Mucosa of stomach (tissue), 1 donor: Measurements from ENCODE around the gene RABGAP1L.
"Not testable (repeated sequence)": the region's sequence is repeated elsewhere in the genome, so short reads cannot be mapped to it uniquely, and the experiment has no call there.

Experiments used
- H3K27me3 ChIP-seq: one replicate; pipeline ENCODE4 v1.7.0; 2013; ENCODE audit warnings: mild to moderate bottlenecking, low read length; ENCODE audit not compliant: control insufficient read depth, insufficient read depth
- H3K36me3 ChIP-seq: one replicate; pipeline ENCODE4 v1.7.0; 2013; ENCODE audit warnings: low read length; ENCODE audit not compliant: control insufficient read depth, insufficient read depth
- H3K4me1 ChIP-seq: one replicate; pipeline ENCODE4 v1.7.0; 2013; ENCODE audit warnings: mild to moderate bottlenecking, low read length; ENCODE audit not compliant: control insufficient read depth, insufficient read depth
- H3K4me3 ChIP-seq: one replicate; pipeline ENCODE4 v1.7.0; 2013; ENCODE audit warnings: low read length
- H3K9ac ChIP-seq: one replicate; pipeline ENCODE4 v1.7.0; 2013; ENCODE audit warnings: mild to moderate bottlenecking, low read length, moderate library complexity
- H3K9me3 ChIP-seq: one replicate; pipeline ENCODE4 v1.7.0; 2013; ENCODE audit warnings: mild to moderate bottlenecking, low read length, moderate library complexity; ENCODE audit not compliant: control insufficient read depth
- donor health status: Pancreatic carcinoma.

The RABGAP1L gene

DNA sequence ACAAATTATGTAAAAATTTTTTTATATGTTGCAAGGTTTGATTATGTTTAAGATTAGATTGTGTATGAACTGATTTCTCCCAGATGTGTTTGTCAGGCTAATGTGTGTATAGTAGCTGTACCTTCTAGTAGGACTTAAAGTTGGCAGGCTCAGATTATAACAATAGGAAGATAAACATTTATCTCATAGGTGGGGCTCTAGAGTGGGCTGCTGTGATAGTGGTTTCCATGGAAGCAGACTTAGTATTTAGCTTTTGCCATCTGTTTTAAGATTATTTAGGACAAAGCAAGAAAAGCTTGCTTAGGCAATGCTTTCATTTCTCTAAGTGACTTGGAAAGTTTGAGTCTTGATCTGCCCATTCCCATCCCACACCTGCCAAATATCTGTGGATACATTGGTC lies 652.7 kb downstream of the RABGAP1L start:
- H3K36me3 ChIP-seq, result no peaks in the 10 kb centered on the region
- peaks cover 11% of the 10 kb centered on the region for H3K4me1 ChIP-seq
- H3K4me3 ChIP-seq, result no peak overlapping the region
- H3K9ac ChIP-seq, result no peak overlapping the region
- H3K9me3 ChIP-seq, result no peaks in the 10 kb centered on the region
- H3K27me3 ChIP-seq, result no peaks in the 10 kb centered on the region

DNA sequence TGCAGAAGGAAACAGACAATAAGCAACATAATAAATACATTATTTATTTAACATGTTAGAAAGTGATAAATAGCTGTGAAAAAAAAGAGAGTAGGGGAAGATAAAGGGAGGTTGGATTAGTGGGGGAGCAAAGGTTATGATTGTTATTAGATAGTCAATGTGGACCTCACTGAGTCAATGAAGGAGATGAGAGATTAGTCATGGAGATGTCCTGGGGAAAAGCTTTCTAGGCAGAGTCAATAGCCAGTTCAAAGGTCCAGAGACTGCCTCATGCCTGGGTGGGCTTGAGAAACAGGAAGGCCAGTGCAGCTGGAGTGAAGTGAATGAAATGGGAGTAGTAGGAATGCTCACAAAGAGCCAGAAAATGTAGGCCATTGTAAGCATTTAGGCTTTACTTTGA lies 653.3 kb downstream of the RABGAP1L start:
- Histone ChIP-seq H3K36me3 (no peaks in the 10 kb centered on the region), H3K4me3 (no peak overlapping the region), H3K9ac (no peak overlapping the region), H3K9me3 (no peaks in the 10 kb centered on the region), H3K4me1 (peaks cover 11% of the 10 kb centered on the region), H3K27me3 (no peaks in the 10 kb centered on the region)

DNA sequence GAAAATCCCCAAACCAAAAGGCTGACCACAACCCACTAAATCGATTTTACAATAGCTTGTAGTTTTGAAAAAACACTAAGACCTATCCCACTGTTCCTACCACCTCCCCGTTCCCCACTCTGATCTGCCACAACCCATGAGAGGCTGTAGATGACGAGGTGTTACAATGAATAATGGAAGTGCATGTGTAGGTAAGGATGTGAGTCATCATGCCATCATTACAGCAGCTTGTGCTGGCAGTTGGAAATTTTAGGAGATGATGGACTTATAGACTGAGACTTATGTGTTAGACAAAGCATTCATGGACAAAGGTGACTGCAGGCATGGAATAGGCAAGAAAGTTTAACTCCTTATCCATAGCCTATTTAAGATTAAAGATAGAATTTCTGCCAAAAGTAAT lies 655.7 kb downstream of the RABGAP1L start:
- no peak overlapping the region for H3K4me3 ChIP-seq
- H3K27me3 ChIP-seq, result no peaks in the 10 kb centered on the region
- no peaks in the 10 kb centered on the region for H3K36me3 ChIP-seq
- no peaks in the 10 kb centered on the region for H3K9me3 ChIP-seq
- H3K4me1 ChIP-seq, result peaks cover 11% of the 10 kb centered on the region
- no peak overlapping the region for H3K9ac ChIP-seq

DNA sequence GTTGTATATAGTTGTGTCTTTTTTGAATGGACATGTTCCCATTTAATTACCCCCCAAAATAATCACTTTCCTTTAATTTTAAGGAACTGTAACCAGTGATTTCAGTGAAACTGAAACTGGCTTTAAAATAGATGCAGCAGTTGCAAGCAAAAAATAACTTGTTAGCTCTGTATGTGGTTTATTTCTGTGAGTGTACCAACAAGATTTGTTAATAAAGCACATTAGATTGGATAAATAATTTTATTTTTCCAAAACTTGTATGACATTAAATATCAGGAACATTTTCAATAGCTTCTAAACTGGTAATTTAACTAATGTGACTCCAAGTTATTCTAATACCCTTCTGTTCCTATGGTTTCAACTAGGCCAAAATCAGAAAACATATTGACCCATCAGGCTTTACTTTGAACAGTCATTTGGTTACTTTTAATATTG lies 656.2 kb downstream of the RABGAP1L start:
- Histone ChIP-seq H3K27me3 (no peaks in the 10 kb centered on the region), H3K4me1 (peaks cover 11% of the 10 kb centered on the region), H3K9ac (no peak overlapping the region), H3K9me3 (no peaks in the 10 kb centered on the region), H3K36me3 (no peaks in the 10 kb centered on the region), H3K4me3 (no peak overlapping the region)

DNA sequence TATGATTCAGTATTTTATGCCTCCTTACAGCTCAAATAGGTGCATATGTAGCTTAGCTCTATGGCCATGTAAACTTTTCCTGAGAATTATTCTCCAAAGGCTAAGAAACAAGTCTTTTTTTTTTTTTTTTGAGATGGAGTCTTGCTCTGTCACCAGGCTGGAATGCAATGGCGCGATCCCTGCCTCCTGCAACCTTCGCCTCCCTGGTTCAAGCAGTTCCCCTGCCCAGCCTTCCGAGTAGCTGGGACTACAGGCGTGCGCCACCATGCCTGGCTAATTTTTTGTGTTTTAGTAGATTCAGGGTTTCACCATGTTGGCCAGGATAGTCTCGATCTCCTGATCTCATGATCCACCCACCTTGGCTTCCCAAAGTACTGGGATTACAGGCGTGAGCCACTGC lies 657.3 kb downstream of the RABGAP1L start:
- not testable (repeated sequence) for H3K9ac ChIP-seq, H3K4me3 ChIP-seq, H3K9me3 ChIP-seq, H3K36me3 ChIP-seq, H3K27me3 ChIP-seq
- peaks cover 11% of the 10 kb centered on the region for H3K4me1 ChIP-seq

DNA sequence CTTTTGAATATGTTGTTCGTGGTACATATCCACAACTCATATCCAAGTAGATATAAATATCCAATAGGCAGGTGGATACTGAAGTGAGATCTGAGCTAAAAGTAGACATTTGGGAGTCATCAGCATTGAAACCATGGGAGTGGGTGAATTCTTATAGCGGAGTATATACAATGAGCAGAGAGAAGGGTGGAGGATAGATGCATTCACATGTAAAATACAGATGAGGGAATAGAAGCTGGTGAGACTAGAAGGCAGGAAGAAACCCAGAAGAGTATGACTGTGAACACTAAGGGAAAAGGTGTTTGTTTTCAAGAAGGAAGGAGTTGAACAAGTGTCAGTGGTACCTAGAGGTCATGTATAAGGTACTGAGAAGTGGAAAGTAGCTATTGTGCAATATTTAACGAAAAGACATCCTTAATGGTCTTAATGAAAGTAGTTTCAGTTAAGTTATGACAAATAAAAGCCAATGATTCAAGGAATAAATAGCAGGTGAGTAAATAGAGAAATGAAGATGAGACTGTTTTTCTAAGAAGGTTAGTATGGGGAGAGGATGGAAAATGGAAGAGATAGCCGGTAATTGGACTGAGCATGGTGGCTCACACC lies 658.8 kb downstream of the RABGAP1L start:
- Histone ChIP-seq H3K4me1 (no peaks in the 10 kb centered on the region), H3K27me3 (no peaks in the 10 kb centered on the region), H3K9me3 (no peaks in the 10 kb centered on the region), H3K4me3 (no peak overlapping the region), H3K9ac (no peak overlapping the region), H3K36me3 (no peaks in the 10 kb centered on the region)

DNA sequence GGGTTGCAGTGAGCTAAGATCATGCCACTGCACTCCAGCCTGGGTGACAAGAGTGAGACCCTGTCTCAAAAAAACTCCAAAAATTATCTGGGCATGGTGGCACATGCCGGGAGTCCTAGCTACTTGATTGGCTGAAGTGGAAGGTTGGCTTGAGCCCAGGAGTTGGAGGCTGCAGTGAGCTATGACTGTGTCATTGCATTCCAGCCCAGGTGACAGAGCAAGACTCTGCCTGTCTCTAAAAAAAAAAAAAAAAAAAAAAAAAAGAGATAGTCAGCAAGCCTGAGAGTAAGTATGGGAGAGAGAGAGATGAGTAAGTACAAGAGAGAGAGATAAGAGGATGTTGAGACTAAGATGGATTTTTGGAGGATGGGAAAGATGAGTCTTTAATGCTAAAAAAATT lies 659.6 kb downstream of the RABGAP1L start:
- no peaks in the 10 kb centered on the region for H3K36me3 ChIP-seq
- H3K9me3 ChIP-seq, result no peaks in the 10 kb centered on the region
- no peaks in the 10 kb centered on the region for H3K4me1 ChIP-seq
- no peak overlapping the region for H3K4me3 ChIP-seq
- no peaks in the 10 kb centered on the region for H3K27me3 ChIP-seq
- H3K9ac ChIP-seq, result no peak overlapping the region

DNA sequence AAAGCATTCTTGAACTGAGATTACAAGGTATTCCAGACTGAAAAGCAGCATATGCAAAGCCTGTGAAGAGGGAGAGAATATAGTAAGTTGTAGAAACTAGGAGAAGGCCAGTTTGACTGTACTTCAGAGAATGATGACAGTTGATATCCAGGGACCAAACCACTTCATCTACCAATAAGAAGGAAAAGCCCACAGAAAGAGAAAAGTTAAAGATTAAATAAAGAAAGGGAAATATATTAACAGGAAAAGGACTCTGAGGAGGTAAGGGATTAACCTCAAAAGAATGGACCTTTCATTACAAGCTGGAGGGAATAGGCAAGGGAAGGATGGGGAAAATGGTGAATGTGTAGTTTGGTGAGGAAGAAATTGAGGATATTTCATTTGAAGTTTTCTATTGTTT lies 660.3 kb downstream of the RABGAP1L start:
- no peaks in the 10 kb centered on the region for H3K27me3 ChIP-seq
- H3K36me3 ChIP-seq, result no peaks in the 10 kb centered on the region
- no peak overlapping the region for H3K9ac ChIP-seq
- no peaks in the 10 kb centered on the region for H3K4me1 ChIP-seq
- no peaks in the 10 kb centered on the region for H3K9me3 ChIP-seq
- no peak overlapping the region for H3K4me3 ChIP-seq

DNA sequence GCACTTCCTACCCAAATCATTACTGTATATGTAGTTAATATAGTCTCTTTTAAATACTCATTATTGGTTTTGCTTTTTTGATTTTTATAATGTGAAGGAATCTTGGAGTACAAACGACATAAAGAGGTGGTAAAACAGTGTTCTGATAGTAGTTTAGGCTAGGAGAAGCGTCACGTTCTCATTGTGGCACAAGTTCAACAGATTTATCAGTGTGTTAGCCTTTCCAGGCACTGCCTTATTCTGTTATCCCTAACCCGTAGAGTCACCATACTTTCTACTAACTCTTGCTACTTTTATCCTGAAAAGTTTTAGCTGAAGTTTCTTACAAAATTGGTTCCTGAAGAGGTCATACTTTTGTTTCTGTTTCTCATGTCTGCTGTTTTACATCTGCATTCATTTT lies 665.8 kb downstream of the RABGAP1L start:
- Histone ChIP-seq H3K36me3 (no peaks in the 10 kb centered on the region), H3K4me3 (no peak overlapping the region), H3K9ac (no peak overlapping the region), H3K4me1 (no peaks in the 10 kb centered on the region), H3K9me3 (no peaks in the 10 kb centered on the region), H3K27me3 (no peaks in the 10 kb centered on the region)

DNA sequence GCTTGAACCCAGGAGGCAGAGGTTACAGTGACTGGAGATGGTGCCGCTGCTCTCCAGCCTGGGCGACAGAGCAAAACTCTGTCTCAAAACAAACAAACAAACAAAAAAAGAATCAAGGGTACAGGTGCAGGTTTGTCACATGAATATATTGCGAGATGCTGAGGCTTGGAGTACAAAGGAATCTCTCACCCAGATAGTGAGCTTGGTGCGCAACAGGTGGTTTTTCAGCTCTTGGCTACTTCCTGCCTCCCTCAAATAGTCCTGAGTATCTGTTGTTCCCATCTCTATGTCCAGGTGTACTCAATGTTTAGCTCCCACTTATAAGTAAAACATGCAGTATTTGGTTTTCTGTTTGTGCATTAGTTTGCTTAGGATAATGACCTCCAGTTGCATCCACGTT lies 666.5 kb downstream of the RABGAP1L start:
- Histone ChIP-seq H3K36me3 (no peaks in the 10 kb centered on the region), H3K4me1 (no peaks in the 10 kb centered on the region), H3K27me3 (no peaks in the 10 kb centered on the region), H3K9ac (no peak overlapping the region), H3K9me3 (no peaks in the 10 kb centered on the region), H3K4me3 (no peak overlapping the region)

DNA sequence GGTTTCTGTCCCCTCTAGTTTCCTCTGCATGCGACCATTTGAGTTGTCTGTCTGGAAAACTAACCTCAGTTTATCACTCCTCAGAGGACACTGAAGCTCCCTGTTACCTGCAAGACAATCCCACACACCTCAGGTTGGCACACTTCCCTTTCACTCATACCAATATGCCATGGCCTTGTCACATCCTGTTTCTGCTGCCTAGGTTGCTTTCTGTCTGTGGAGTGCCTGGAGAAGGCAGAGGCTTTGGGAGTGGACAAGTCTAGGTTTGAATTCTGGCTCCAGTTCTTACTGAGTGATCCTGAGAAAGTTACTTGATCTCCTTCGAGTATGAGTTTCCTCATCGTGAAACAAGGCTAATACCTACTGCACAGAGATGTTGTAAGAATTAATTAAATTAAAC lies 668.9 kb downstream of the RABGAP1L start:
- no peaks in the 10 kb centered on the region for H3K9me3 ChIP-seq
- no peak overlapping the region for H3K9ac ChIP-seq
- H3K4me3 ChIP-seq, result no peak overlapping the region
- no peaks in the 10 kb centered on the region for H3K27me3 ChIP-seq
- H3K4me1 ChIP-seq, result no peaks in the 10 kb centered on the region
- no peaks in the 10 kb centered on the region for H3K36me3 ChIP-seq

DNA sequence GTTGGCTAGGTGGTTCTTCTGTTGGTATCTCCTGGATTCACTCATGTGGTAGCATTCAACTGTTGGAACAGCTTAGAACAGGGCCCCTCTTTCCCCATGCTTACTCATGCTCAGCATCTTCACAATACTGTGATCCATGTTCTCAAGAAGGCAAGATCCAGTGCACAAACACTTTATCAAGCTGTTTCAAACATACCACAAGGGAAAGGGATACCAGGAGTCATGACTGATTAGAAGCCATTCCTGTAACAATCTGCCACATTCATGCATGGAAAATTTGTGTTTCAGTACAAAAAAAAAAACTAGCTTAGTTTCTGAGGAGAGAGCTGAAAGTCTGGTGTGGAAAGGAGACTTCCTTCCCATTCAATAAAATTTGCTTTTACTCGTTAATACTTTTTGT lies 670.7 kb downstream of the RABGAP1L start:
- Histone ChIP-seq H3K4me3 (no peak overlapping the region), H3K27me3 (no peaks in the 10 kb centered on the region), H3K9ac (no peak overlapping the region), H3K4me1 (no peaks in the 10 kb centered on the region), H3K36me3 (no peaks in the 10 kb centered on the region), H3K9me3 (no peaks in the 10 kb centered on the region)

DNA sequence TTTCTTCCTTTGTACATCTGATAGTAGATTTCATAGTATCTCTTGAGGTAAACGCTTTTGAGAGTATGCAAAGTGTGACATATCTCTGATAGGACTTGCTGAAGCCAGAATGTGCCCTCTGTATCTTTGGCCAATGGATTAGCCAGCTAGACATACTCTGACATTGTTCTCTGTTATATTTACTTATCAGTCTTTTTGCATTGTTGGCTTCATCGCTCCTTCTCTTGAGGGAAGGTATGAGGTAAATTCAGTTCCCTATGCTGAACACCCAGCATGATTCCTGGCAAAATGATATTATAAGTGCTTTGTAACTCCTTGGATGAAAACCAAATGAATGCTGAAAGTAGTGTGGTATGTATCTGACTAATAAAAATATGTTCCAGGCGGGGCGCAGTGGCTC lies 677.2 kb downstream of the RABGAP1L start:
- Histone ChIP-seq H3K9me3 (no peaks in the 10 kb centered on the region), H3K9ac (no peak overlapping the region), H3K36me3 (no peaks in the 10 kb centered on the region), H3K27me3 (no peaks in the 10 kb centered on the region), H3K4me1 (no peaks in the 10 kb centered on the region), H3K4me3 (no peak overlapping the region)
